HG02981 (cell line): ENCODE measurements around the gene GABBR2.

Experiments
- ATAC-seq: cut with Tn5 transposase; IDR thresholded peaks from one replicate; pipeline ENCODE4 v1.9.1; 2021; ENCODE audit warnings: mild to moderate bottlenecking, moderate library complexity; ENCODE audit not compliant: unreplicated experiment

Gene GABBR2

GRCh38 chr9:98451576-98451975 is 257.2 kb downstream of the GABBR2 start:
- no peak for ATAC-seq

GRCh38 chr9:98450496-98450895 is 258.2 kb downstream of the GABBR2 start:
- ATAC-seq: no peak

- no peak for ATAC-seq
Observed at GRCh38 chr9:98449871-98450270, 258.9 kb downstream of the GABBR2 start.

GRCh38 chr9:98445576-98445975 is 263.2 kb downstream of the GABBR2 start:
- no peak for ATAC-seq

- no peak for ATAC-seq
Observed at GRCh38 chr9:98444601-98445000, 264.1 kb downstream of the GABBR2 start.

- no peak for ATAC-seq
Observed at GRCh38 chr9:98442541-98442940, 266.2 kb downstream of the GABBR2 start.

GRCh38 chr9:98442114-98442513 is 266.6 kb downstream of the GABBR2 start:
- ATAC-seq: no peak

- no peak for ATAC-seq
Observed at GRCh38 chr9:98438666-98439065, 270.1 kb downstream of the GABBR2 start.

- no peak for ATAC-seq
Observed at GRCh38 chr9:98437458-98438034, 271.2 kb downstream of the GABBR2 start.

GRCh38 chr9:98432960-98433359 is 275.8 kb downstream of the GABBR2 start:
- ATAC-seq: no peak

- ATAC-seq: no peak
Observed at GRCh38 chr9:98432134-98432533, 276.6 kb downstream of the GABBR2 start.

- ATAC-seq: no peak
Observed at GRCh38 chr9:98430535-98431292, 278.0 kb downstream of the GABBR2 start.

- ATAC-seq: no peak
Observed at GRCh38 chr9:98429613-98430012, 279.1 kb downstream of the GABBR2 start.

GRCh38 chr9:98428454-98428853 is 280.3 kb downstream of the GABBR2 start:
- ATAC-seq: no peak

- ATAC-seq: no peak
Observed at GRCh38 chr9:98427491-98427890, 281.2 kb downstream of the GABBR2 start.

GRCh38 chr9:98425079-98425478 is 283.7 kb downstream of the GABBR2 start:
- no peak for ATAC-seq

GRCh38 chr9:98419260-98419603 is 289.5 kb downstream of the GABBR2 start:
- ATAC-seq: no peak

GRCh38 chr9:98418578-98419259 is 290.0 kb downstream of the GABBR2 start:
- ATAC-seq: no peak

- ATAC-seq: no peak
Observed at GRCh38 chr9:98416294-98417248, 292.2 kb downstream of the GABBR2 start.

GRCh38 chr9:98415782-98416181 is 293.0 kb downstream of the GABBR2 start:
- ATAC-seq: no peak

- no peak for ATAC-seq
Observed at GRCh38 chr9:98413084-98413483, 295.7 kb downstream of the GABBR2 start.
